GM18870 (cell line): Measurements from ENCODE around the gene CDKN2B-AS1.
"Not testable (repeated sequence)": the region's sequence is repeated elsewhere in the genome, so short reads cannot be mapped to it uniquely, and the experiment has no call there.

ENCODE experiments used
- ATAC-seq: cut with Tn5 transposase; IDR thresholded peaks from one replicate; pipeline ENCODE4 v1.9.1; 2021; ENCODE audit warnings: moderate library complexity; ENCODE audit not compliant: unreplicated experiment

CDKN2B-AS1 gene

DNA sequence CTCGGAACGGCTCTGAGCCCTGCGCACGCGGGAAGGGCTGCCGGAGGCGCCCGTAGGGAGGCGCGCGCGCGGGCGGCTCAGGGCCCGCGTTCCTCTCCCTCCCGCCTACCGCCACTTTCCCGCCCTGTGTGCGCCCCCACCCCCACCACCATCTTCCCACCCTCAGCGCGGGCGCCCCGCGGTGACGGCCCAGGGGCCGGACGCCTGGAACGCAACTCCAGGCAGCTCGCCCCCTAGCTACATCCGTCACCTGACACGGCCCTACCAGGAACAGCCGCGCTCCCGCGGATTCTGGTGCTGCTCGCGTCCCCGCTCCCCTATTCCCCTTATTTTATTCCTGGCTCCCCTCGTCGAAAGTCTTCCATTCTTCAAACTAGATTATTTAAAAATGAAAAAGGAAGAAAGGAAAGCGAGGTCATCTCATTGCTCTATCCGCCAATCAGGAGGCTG lies at the start of gene CDKN2B-AS1:
Gene CDKN2B-AS1, plus strand, starts transcription at position 236 of the 450 bp plus-strand sequence.
- peak; percentile 31 for ATAC-seq

DNA sequence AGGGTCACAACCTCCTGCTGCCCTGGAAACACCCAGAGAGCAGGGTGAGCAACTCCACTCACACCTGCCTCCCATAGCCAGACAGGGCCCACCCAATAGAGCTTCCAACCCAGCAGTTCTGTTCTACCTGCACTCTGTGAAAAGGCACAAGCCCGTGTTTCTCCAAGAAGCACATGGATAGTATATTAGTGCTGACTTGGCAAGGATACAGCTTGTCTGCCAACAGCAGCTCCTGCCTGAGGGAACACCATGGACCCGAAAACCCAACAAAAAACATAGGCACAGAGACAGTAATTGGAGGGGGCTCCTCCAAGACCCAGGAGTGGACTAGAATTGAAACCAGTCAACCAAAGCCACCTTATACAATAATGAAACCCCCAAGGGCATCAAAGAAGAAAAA lies 49.0 kb upstream of the CDKN2B-AS1 start:
- no peak for ATAC-seq

DNA sequence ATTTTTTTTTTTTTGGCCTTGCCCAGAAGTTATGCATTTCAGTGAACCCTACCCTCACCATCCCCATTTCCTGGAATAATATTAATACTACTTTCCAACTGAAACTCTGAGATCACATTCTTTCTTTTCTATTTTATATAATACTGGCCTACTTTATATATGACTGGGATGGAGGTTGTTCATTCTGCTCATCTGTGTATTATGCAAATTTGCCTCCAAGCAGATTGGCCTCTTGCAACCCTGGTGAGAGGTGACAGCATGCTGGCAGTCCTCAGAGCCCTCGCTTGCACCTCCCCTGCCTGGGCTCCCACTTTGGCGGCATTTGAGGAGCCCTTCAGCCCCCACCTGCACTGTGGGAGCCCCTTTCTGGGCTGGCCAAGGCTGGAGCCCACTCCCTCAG lies 35.8 kb upstream of the CDKN2B-AS1 start:
- no peak for ATAC-seq

- ATAC-seq, result not testable (repeated sequence)
Observed at GRCh38 chr9:21959268-21959667, 35.3 kb upstream of the CDKN2B-AS1 start.

GRCh38 chr9:21961569-21961968 lies 33.0 kb upstream of the CDKN2B-AS1 start:
- ATAC-seq, result no peak

- peak; percentile 57 for ATAC-seq
Observed at GRCh38 chr9:21964925-21965385, 29.6 kb upstream of the CDKN2B-AS1 start.

DNA sequence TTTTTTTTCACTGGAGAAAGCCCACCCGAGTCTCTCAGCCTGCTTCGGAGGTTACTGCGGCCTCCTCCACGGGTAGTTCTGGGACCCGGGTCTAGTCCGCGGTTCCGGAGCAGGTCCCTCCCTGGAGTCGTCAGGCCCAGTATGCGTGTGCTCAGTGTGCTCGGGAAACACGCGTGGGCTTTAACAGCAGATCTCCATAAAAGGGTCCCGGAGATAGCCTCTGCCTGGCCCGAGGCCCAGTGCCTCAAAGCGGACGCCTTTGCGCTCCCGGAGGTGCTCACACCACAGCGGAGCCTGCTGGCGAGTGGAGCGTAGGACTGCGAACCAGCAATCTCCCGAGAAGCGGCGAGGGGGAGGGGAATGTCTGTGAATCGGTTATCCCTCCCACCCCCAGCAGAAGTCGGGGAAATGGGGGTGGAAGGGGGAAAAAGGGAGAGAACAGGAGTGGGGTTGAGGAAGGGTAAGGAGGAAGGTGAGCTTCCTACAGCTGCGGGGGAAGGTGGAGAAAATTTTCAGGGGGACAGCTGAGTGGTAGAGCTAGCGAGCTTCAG lies 29.1 kb upstream of the CDKN2B-AS1 start:
- ATAC-seq, result peak; percentile 49

DNA sequence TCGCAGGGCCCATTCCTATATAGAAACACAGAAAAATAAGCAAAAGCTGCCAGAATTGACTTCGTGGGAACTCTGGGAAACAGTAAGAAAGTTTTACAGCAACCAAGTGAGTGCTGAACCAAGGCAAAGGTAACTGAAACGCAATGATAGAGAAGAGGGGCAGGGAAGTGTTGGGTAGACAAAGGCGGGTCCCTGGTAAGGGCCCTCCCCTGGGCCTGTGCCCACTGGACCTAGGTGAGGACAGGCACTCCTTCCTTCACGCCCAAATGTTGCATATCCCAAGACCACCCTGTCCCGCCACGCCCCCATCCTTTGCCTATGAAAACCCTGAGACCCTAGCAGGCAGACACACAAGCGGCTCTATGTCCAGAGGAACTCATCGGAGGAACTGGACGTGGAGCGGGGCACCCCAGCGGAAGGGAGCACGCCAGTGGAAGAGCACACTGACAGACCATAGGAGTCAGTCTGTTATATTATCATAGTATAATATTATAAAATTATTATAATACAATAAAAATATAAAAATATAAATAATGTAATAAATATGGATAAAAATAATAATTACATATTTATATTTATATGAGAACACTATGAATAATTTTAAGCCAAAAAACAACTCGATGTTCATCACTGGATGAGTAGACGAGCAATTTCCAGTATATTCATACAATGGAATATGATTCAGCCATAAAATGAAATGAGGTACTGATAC lies 28.3 kb upstream of the CDKN2B-AS1 start:
- ATAC-seq, result no peak

DNA sequence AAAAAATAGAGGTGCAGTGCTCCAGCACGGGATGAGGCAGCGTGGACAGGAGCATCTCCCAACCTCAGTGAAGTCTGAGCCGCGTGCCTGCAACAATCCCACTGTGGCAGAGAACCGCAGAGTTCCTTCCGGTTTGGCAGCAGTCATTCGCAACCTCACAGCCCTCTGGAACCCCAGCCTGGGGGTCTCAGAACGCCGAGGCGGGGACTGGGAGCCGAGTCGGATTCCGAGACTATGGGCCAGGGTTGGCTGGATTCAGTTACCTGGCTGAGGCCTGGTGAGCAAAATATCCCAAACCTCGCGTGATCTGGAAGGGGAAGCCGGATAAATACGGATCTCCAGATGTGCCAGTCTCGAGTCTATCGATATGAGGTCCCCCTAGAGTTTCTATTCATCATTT lies 27.4 kb upstream of the CDKN2B-AS1 start:
- ATAC-seq, result no peak

DNA sequence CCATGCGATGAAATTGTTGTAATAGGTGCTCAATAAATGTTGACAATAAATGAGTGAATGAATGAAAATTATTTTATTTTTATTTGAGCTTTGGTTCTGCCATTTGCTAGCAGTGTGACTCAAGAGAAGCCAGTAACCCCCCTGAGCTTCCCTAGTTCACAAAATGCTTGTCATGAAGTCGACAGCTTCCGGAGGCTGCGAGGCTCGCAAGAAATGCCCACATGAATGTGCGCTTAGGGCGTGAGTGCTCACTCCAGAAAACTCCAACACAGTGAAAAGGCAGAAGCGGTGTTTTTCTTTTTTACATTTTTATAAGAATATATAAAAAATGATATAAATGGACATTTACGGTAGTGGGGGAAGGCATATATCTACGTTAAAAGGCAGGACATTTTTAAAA lies 26.9 kb upstream of the CDKN2B-AS1 start:
- ATAC-seq, result no peak

GRCh38 chr9:21968331-21969010 lies 26.1 kb upstream of the CDKN2B-AS1 start:
- ATAC-seq, result no peak

GRCh38 chr9:21969011-21969940 lies 25.3 kb upstream of the CDKN2B-AS1 start:
- ATAC-seq, result no peak

DNA sequence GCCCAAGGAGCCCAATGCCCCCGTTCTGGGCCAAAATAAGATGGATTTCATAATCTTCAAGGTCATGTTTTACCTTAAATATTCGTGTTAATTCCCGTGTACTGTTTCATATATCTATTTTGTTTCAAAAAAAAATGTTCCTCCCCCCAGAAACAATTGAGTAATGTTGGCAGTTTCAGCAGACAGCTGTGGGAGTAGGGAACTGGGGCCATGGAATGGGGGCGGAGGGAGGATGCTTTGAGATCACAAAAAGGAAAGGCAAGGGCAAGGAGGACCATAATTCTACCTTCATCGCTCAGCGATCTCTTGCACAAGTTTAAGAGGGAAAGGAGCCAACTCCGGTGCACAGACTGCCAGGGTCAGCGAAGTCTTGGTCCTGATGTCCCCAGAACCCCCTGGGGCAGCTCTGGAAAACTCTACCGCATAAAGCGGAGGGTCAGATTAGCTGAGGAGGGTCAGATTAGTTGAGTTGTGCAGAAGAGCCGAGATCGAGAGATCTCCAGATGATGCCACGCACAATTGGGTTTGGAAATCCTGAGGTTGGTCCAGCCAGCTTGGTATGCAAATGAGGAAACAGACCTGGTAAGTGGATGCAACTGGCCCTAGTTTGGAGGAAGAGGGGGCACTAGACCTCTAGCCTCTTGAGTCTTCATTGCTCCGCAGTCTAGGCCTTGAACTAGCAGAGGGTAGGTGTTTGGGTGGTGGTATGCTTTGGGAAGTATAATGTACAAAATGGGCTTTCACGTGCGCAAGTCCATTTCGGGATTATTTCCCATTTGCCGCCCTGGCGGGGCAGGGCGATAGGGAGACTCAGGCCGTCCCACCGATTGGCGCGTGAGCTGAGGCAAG lies 24.4 kb upstream of the CDKN2B-AS1 start:
- no peak for ATAC-seq

GRCh38 chr9:21970800-21971640 lies 23.6 kb upstream of the CDKN2B-AS1 start:
- ATAC-seq, result no peak

GRCh38 chr9:21972361-21972760 lies 22.2 kb upstream of the CDKN2B-AS1 start:
- no peak for ATAC-seq

GRCh38 chr9:21974343-21974721 lies 20.3 kb upstream of the CDKN2B-AS1 start:
- no peak for ATAC-seq

- peak; percentile 54 for ATAC-seq
Observed at GRCh38 chr9:21974722-21975409, 19.7 kb upstream of the CDKN2B-AS1 start.

GRCh38 chr9:21976334-21976875 lies 18.2 kb upstream of the CDKN2B-AS1 start:
- no peak for ATAC-seq
